ENCODE measurements around the gene TBX20.
"Not testable (repeated sequence)": the region's sequence is repeated elsewhere in the genome, so short reads cannot be mapped to it uniquely, and the experiment has no call there.

The TBX20 gene

GRCh38 chr7:35255443-35256255 lies 1.7 kb upstream of the TBX20 start:
- no peak for DNase-seq (ENCODE audit: low spot score)

- no peak for DNase-seq (ENCODE audit: low spot score)
These were observed 869 bp upstream of the TBX20 start for GRCh38 chr7:35254496-35255442.

- no peak for DNase-seq (ENCODE audit: low spot score)
These were observed 515 bp downstream of the TBX20 start for GRCh38 chr7:35253460-35253709.

- no peak for DNase-seq (ENCODE audit: low spot score)
These were observed 1.1 kb downstream of the TBX20 start for GRCh38 chr7:35252612-35253459.

- no peak for DNase-seq (ENCODE audit: low spot score)
These were observed 2.1 kb downstream of the TBX20 start for GRCh38 chr7:35251606-35252310.

GRCh38 chr7:35250941-35251340 lies 3.0 kb downstream of the TBX20 start:
- no peak for DNase-seq (ENCODE audit: low spot score)

GRCh38 chr7:35250452-35250851 lies 3.4 kb downstream of the TBX20 start:
- DNase-seq (ENCODE audit: low spot score): no peak

GRCh38 chr7:35249537-35249907 lies 4.4 kb downstream of the TBX20 start:
- no peak for DNase-seq (ENCODE audit: low spot score)

- no peak for DNase-seq (ENCODE audit: low spot score)
These were observed 5.0 kb downstream of the TBX20 start for GRCh38 chr7:35248576-35249536.

GRCh38 chr7:35246819-35247218 lies 7.1 kb downstream of the TBX20 start:
- no peak for DNase-seq (ENCODE audit: low spot score)

- no peak for DNase-seq (ENCODE audit: low spot score)
These were observed 12.0 kb downstream of the TBX20 start for GRCh38 chr7:35241884-35242283.

- no peak for DNase-seq (ENCODE audit: low spot score)
These were observed 12.5 kb downstream of the TBX20 start for GRCh38 chr7:35241436-35241835.

GRCh38 chr7:35241008-35241407 lies 12.9 kb downstream of the TBX20 start:
- DNase-seq (ENCODE audit: low spot score): not testable (repeated sequence)

GRCh38 chr7:35238456-35238855 lies 15.4 kb downstream of the TBX20 start:
- DNase-seq (ENCODE audit: low spot score): not testable (repeated sequence)

GRCh38 chr7:35232994-35233393 lies 20.9 kb downstream of the TBX20 start:
- no peak for DNase-seq (ENCODE audit: low spot score)

GRCh38 chr7:35231221-35231620 lies 22.7 kb downstream of the TBX20 start:
- DNase-seq (ENCODE audit: low spot score): not testable (repeated sequence)

- not testable (repeated sequence) for DNase-seq (ENCODE audit: low spot score)
These were observed 24.7 kb downstream of the TBX20 start for GRCh38 chr7:35229116-35229780.

GRCh38 chr7:35228496-35229051 lies 25.3 kb downstream of the TBX20 start:
- DNase-seq (ENCODE audit: low spot score): not testable (repeated sequence)

- not testable (repeated sequence) for DNase-seq (ENCODE audit: low spot score)
These were observed 26.5 kb downstream of the TBX20 start for GRCh38 chr7:35227438-35227837.

- DNase-seq (ENCODE audit: low spot score): not testable (repeated sequence)
These were observed 31.5 kb downstream of the TBX20 start for GRCh38 chr7:35222445-35222844.
